ENCODE data around the gene CNTNAP2. TPM values are rescaled to one million over a fixed set of nuclear protein-coding genes. Genes with fewer than 3 reads are reported as not detected.

Gene CNTNAP2
- total and polyA plus RNA-seq, 2 donors (not counting 1 experiment from before 2014, with no cell fraction given) = not detected

GRCh38 chr7:147279964-147280374, 1163.4 kb downstream of the CNTNAP2 start:
- H4K20me1 ChIP-seq (ENCODE audit: control insufficient read depth, extremely low read depth, insufficient read depth, low read length) = no peaks in the 10 kb centered on the region
- H3K36me3 ChIP-seq (ENCODE audit: control insufficient read depth, insufficient read depth, low read length) = no peaks in the 10 kb centered on the region
- H3K79me2 ChIP-seq (ENCODE audit: control insufficient read depth, insufficient read depth, low read length) = no peaks in the 10 kb centered on the region
- H3K9ac ChIP-seq (ENCODE audit: insufficient read depth, low read length) = no peak overlapping the region
- H2AFZ ChIP-seq (ENCODE audit: low read length) = no peak overlapping the region
- H3K9me3 ChIP-seq (ENCODE audit: control insufficient read depth, insufficient read depth, low read depth, low read length) = no peaks in the 10 kb centered on the region
- H3K27ac ChIP-seq (ENCODE audit: insufficient read depth, low read length) = no peak overlapping the region
- DNase-seq (ENCODE audit: low read depth in 2 of 2) = no peak
- TF ChIP-seq EZH2 (IDR thresholded peaks at IDR 0.05; ENCODE audit: low read length, missing control alignments) (no peak), CTCF (conservative IDR thresholded peaks at IDR 0.05 in 1 of 2, IDR thresholded peaks at IDR 0.05 in 1 of 2; ENCODE audit: low read depth in 1 of 2, low read length in 2 of 2) (no peak)
- no peaks in the 10 kb centered on the region for H3K27me3 ChIP-seq (ENCODE audit: control insufficient read depth, insufficient read depth, low read length)
- H3K4me3 ChIP-seq (replicated peaks in 1 of 4; ENCODE audit: control extremely low read depth in 1 of 4, insufficient read depth in 1 of 4, low read depth in 3 of 4, low read length in 4 of 4) = no peak overlapping the region
- no peak overlapping the region for H3K4me2 ChIP-seq (ENCODE audit: extremely low read depth, insufficient read depth, low read length)
- H3K4me1 ChIP-seq (ENCODE audit: control insufficient read depth, extremely low read depth, insufficient read depth, low read length) = no peaks in the 10 kb centered on the region

- H3K4me1 ChIP-seq (ENCODE audit: control insufficient read depth, extremely low read depth, insufficient read depth, low read length) = no peaks in the 10 kb centered on the region
- TF ChIP-seq EZH2 (IDR thresholded peaks at IDR 0.05; ENCODE audit: low read length, missing control alignments) (no peak), CTCF (conservative IDR thresholded peaks at IDR 0.05 in 1 of 2, IDR thresholded peaks at IDR 0.05 in 1 of 2; ENCODE audit: low read depth in 1 of 2, low read length in 2 of 2) (no peak)
- H3K27me3 ChIP-seq (ENCODE audit: control insufficient read depth, insufficient read depth, low read length) = no peaks in the 10 kb centered on the region
- no peak overlapping the region for H3K27ac ChIP-seq (ENCODE audit: insufficient read depth, low read length)
- H3K9me3 ChIP-seq (ENCODE audit: control insufficient read depth, insufficient read depth, low read depth, low read length) = no peaks in the 10 kb centered on the region
- no peak overlapping the region for H2AFZ ChIP-seq (ENCODE audit: low read length)
- no peaks in the 10 kb centered on the region for H3K36me3 ChIP-seq (ENCODE audit: control insufficient read depth, insufficient read depth, low read length)
- DNase-seq (ENCODE audit: low read depth in 2 of 2) = no peak
- no peaks in the 10 kb centered on the region for H4K20me1 ChIP-seq (ENCODE audit: control insufficient read depth, extremely low read depth, insufficient read depth, low read length)
- no peak overlapping the region for H3K4me2 ChIP-seq (ENCODE audit: extremely low read depth, insufficient read depth, low read length)
- no peaks in the 10 kb centered on the region for H3K79me2 ChIP-seq (ENCODE audit: control insufficient read depth, insufficient read depth, low read length)
- H3K9ac ChIP-seq (ENCODE audit: insufficient read depth, low read length) = no peak overlapping the region
- no peak overlapping the region for H3K4me3 ChIP-seq (replicated peaks in 1 of 4; ENCODE audit: control extremely low read depth in 1 of 4, insufficient read depth in 1 of 4, low read depth in 3 of 4, low read length in 4 of 4)
These were observed 1165.6 kb downstream of the CNTNAP2 start for GRCh38 chr7:147282204-147282603.

- Histone ChIP-seq H3K4me2 (ENCODE audit: extremely low read depth, insufficient read depth, low read length) (no peak overlapping the region), H3K9ac (ENCODE audit: insufficient read depth, low read length) (no peak overlapping the region), H4K20me1 (ENCODE audit: control insufficient read depth, extremely low read depth, insufficient read depth, low read length) (no peaks in the 10 kb centered on the region), H3K4me3 (replicated peaks in 1 of 4; ENCODE audit: control extremely low read depth in 1 of 4, insufficient read depth in 1 of 4, low read depth in 3 of 4, low read length in 4 of 4) (no peak overlapping the region), H3K27me3 (ENCODE audit: control insufficient read depth, insufficient read depth, low read length) (no peaks in the 10 kb centered on the region), H3K9me3 (ENCODE audit: control insufficient read depth, insufficient read depth, low read depth, low read length) (no peaks in the 10 kb centered on the region), H2AFZ (ENCODE audit: low read length) (no peak overlapping the region), H3K27ac (ENCODE audit: insufficient read depth, low read length) (no peak overlapping the region), H3K4me1 (ENCODE audit: control insufficient read depth, extremely low read depth, insufficient read depth, low read length) (no peaks in the 10 kb centered on the region), H3K79me2 (ENCODE audit: control insufficient read depth, insufficient read depth, low read length) (no peaks in the 10 kb centered on the region), H3K36me3 (ENCODE audit: control insufficient read depth, insufficient read depth, low read length) (no peaks in the 10 kb centered on the region)
- TF ChIP-seq CTCF (conservative IDR thresholded peaks at IDR 0.05 in 1 of 2, IDR thresholded peaks at IDR 0.05 in 1 of 2; ENCODE audit: low read depth in 1 of 2, low read length in 2 of 2) (no peak), EZH2 (IDR thresholded peaks at IDR 0.05; ENCODE audit: low read length, missing control alignments) (no peak)
- no peak for DNase-seq (ENCODE audit: low read depth in 2 of 2)
These were observed 1179.6 kb downstream of the CNTNAP2 start for GRCh38 chr7:147296201-147296600.

Measured in fibroblast of lung (primary cell).